ENCODE measurements around the gene IKZF1.

The IKZF1 gene

GRCh38 chr7:50377356-50377755, 72.8 kb downstream of the IKZF1 start:
- H3K4me1 ChIP-seq (ENCODE audit: control insufficient read depth, insufficient read depth, low read length): peaks cover 30% of the 10 kb centered on the region
- H3K36me3 ChIP-seq (ENCODE audit: control insufficient read depth, insufficient read depth, low read length): no peaks in the 10 kb centered on the region
- H3K4me3 ChIP-seq (ENCODE audit: low read depth, low read length): no peak overlapping the region
- H3K9me3 ChIP-seq (ENCODE audit: control insufficient read depth, insufficient read depth, low read length): no peaks in the 10 kb centered on the region
- H3K9ac ChIP-seq (ENCODE audit: low read depth, low read length): no peak overlapping the region
- no peaks in the 10 kb centered on the region for H3K27me3 ChIP-seq (ENCODE audit: control insufficient read depth, insufficient read depth, low read length)

GRCh38 chr7:50379082-50379481, 74.6 kb downstream of the IKZF1 start:
- H3K36me3 ChIP-seq (ENCODE audit: control insufficient read depth, insufficient read depth, low read length): no peaks in the 10 kb centered on the region
- H3K27me3 ChIP-seq (ENCODE audit: control insufficient read depth, insufficient read depth, low read length): no peaks in the 10 kb centered on the region
- peaks cover 32% of the 10 kb centered on the region for H3K4me1 ChIP-seq (ENCODE audit: control insufficient read depth, insufficient read depth, low read length)
- H3K9ac ChIP-seq (ENCODE audit: low read depth, low read length): no peak overlapping the region
- H3K4me3 ChIP-seq (ENCODE audit: low read depth, low read length): peak overlapping the region; percentile 31
- H3K9me3 ChIP-seq (ENCODE audit: control insufficient read depth, insufficient read depth, low read length): no peaks in the 10 kb centered on the region

GRCh38 chr7:50379539-50379938, 75.0 kb downstream of the IKZF1 start:
- no peaks in the 10 kb centered on the region for H3K27me3 ChIP-seq (ENCODE audit: control insufficient read depth, insufficient read depth, low read length)
- H3K4me1 ChIP-seq (ENCODE audit: control insufficient read depth, insufficient read depth, low read length): peaks cover 32% of the 10 kb centered on the region
- no peak overlapping the region for H3K9ac ChIP-seq (ENCODE audit: low read depth, low read length)
- no peaks in the 10 kb centered on the region for H3K9me3 ChIP-seq (ENCODE audit: control insufficient read depth, insufficient read depth, low read length)
- no peaks in the 10 kb centered on the region for H3K36me3 ChIP-seq (ENCODE audit: control insufficient read depth, insufficient read depth, low read length)
- peak overlapping the region; percentile 31 for H3K4me3 ChIP-seq (ENCODE audit: low read depth, low read length)

GRCh38 chr7:50382455-50382854, 77.9 kb downstream of the IKZF1 start:
- Histone ChIP-seq H3K36me3 (ENCODE audit: control insufficient read depth, insufficient read depth, low read length) (no peaks in the 10 kb centered on the region), H3K9ac (ENCODE audit: low read depth, low read length) (no peak overlapping the region), H3K27me3 (ENCODE audit: control insufficient read depth, insufficient read depth, low read length) (no peaks in the 10 kb centered on the region), H3K4me1 (ENCODE audit: control insufficient read depth, insufficient read depth, low read length) (peaks cover 32% of the 10 kb centered on the region), H3K9me3 (ENCODE audit: control insufficient read depth, insufficient read depth, low read length) (no peaks in the 10 kb centered on the region), H3K4me3 (ENCODE audit: low read depth, low read length) (no peak overlapping the region)

- H3K4me3 ChIP-seq (ENCODE audit: low read depth, low read length): no peak overlapping the region
- no peaks in the 10 kb centered on the region for H3K36me3 ChIP-seq (ENCODE audit: control insufficient read depth, insufficient read depth, low read length)
- H3K9ac ChIP-seq (ENCODE audit: low read depth, low read length): no peak overlapping the region
- H3K27me3 ChIP-seq (ENCODE audit: control insufficient read depth, insufficient read depth, low read length): no peaks in the 10 kb centered on the region
- H3K4me1 ChIP-seq (ENCODE audit: control insufficient read depth, insufficient read depth, low read length): peaks cover 2% of the 10 kb centered on the region
- no peaks in the 10 kb centered on the region for H3K9me3 ChIP-seq (ENCODE audit: control insufficient read depth, insufficient read depth, low read length)
These were observed 82.8 kb downstream of the IKZF1 start for GRCh38 chr7:50387351-50387750.

- Histone ChIP-seq H3K9me3 (ENCODE audit: control insufficient read depth, insufficient read depth, low read length) (no peaks in the 10 kb centered on the region), H3K4me1 (ENCODE audit: control insufficient read depth, insufficient read depth, low read length) (no peaks in the 10 kb centered on the region), H3K27me3 (ENCODE audit: control insufficient read depth, insufficient read depth, low read length) (no peaks in the 10 kb centered on the region), H3K9ac (ENCODE audit: low read depth, low read length) (no peak overlapping the region), H3K36me3 (ENCODE audit: control insufficient read depth, insufficient read depth, low read length) (no peaks in the 10 kb centered on the region), H3K4me3 (ENCODE audit: low read depth, low read length) (no peak overlapping the region)
These were observed 85.4 kb downstream of the IKZF1 start for GRCh38 chr7:50389961-50390360.

GRCh38 chr7:50391386-50391785, 86.9 kb downstream of the IKZF1 start:
- H3K36me3 ChIP-seq (ENCODE audit: control insufficient read depth, insufficient read depth, low read length): no peaks in the 10 kb centered on the region

GRCh38 chr7:50393076-50393475, 88.6 kb downstream of the IKZF1 start:
- no peak overlapping the region for H3K4me3 ChIP-seq (ENCODE audit: low read depth, low read length)
- no peaks in the 10 kb centered on the region for H3K36me3 ChIP-seq (ENCODE audit: control insufficient read depth, insufficient read depth, low read length)
- H3K9me3 ChIP-seq (ENCODE audit: control insufficient read depth, insufficient read depth, low read length): no peaks in the 10 kb centered on the region
- H3K27me3 ChIP-seq (ENCODE audit: control insufficient read depth, insufficient read depth, low read length): no peaks in the 10 kb centered on the region
- H3K4me1 ChIP-seq (ENCODE audit: control insufficient read depth, insufficient read depth, low read length): no peaks in the 10 kb centered on the region
- no peak overlapping the region for H3K9ac ChIP-seq (ENCODE audit: low read depth, low read length)

More at GRCh38 chr7:50391386-50391785, 86.9 kb downstream of the IKZF1 start:
- Histone ChIP-seq H3K9me3 (ENCODE audit: control insufficient read depth, insufficient read depth, low read length) (no peaks in the 10 kb centered on the region), H3K9ac (ENCODE audit: low read depth, low read length) (no peak overlapping the region), H3K4me1 (ENCODE audit: control insufficient read depth, insufficient read depth, low read length) (no peaks in the 10 kb centered on the region), H3K4me3 (ENCODE audit: low read depth, low read length) (no peak overlapping the region), H3K27me3 (ENCODE audit: control insufficient read depth, insufficient read depth, low read length) (no peaks in the 10 kb centered on the region)

- no peaks in the 10 kb centered on the region for H3K9me3 ChIP-seq (ENCODE audit: control insufficient read depth, insufficient read depth, low read length)
- no peaks in the 10 kb centered on the region for H3K4me1 ChIP-seq (ENCODE audit: control insufficient read depth, insufficient read depth, low read length)
- H3K27me3 ChIP-seq (ENCODE audit: control insufficient read depth, insufficient read depth, low read length): no peaks in the 10 kb centered on the region
- H3K4me3 ChIP-seq (ENCODE audit: low read depth, low read length): no peak overlapping the region
- H3K36me3 ChIP-seq (ENCODE audit: control insufficient read depth, insufficient read depth, low read length): no peaks in the 10 kb centered on the region
- no peak overlapping the region for H3K9ac ChIP-seq (ENCODE audit: low read depth, low read length)
These were observed 89.2 kb downstream of the IKZF1 start for GRCh38 chr7:50393547-50394252.

- H3K4me3 ChIP-seq (ENCODE audit: low read depth, low read length): no peak overlapping the region
- H3K9ac ChIP-seq (ENCODE audit: low read depth, low read length): no peak overlapping the region
- no peaks in the 10 kb centered on the region for H3K4me1 ChIP-seq (ENCODE audit: control insufficient read depth, insufficient read depth, low read length)
- H3K9me3 ChIP-seq (ENCODE audit: control insufficient read depth, insufficient read depth, low read length): no peaks in the 10 kb centered on the region
- no peaks in the 10 kb centered on the region for H3K36me3 ChIP-seq (ENCODE audit: control insufficient read depth, insufficient read depth, low read length)
- H3K27me3 ChIP-seq (ENCODE audit: control insufficient read depth, insufficient read depth, low read length): no peaks in the 10 kb centered on the region
These were observed 89.8 kb downstream of the IKZF1 start for GRCh38 chr7:50394315-50394714.

GRCh38 chr7:50396856-50397255, 92.3 kb downstream of the IKZF1 start:
- Histone ChIP-seq H3K4me3 (ENCODE audit: low read depth, low read length) (no peak overlapping the region), H3K9ac (ENCODE audit: low read depth, low read length) (no peak overlapping the region), H3K9me3 (ENCODE audit: control insufficient read depth, insufficient read depth, low read length) (no peaks in the 10 kb centered on the region), H3K4me1 (ENCODE audit: control insufficient read depth, insufficient read depth, low read length) (no peaks in the 10 kb centered on the region), H3K36me3 (ENCODE audit: control insufficient read depth, insufficient read depth, low read length) (no peaks in the 10 kb centered on the region), H3K27me3 (ENCODE audit: control insufficient read depth, insufficient read depth, low read length) (no peaks in the 10 kb centered on the region)

- Histone ChIP-seq H3K9me3 (ENCODE audit: control insufficient read depth, insufficient read depth, low read length) (no peaks in the 10 kb centered on the region), H3K27me3 (ENCODE audit: control insufficient read depth, insufficient read depth, low read length) (no peaks in the 10 kb centered on the region), H3K36me3 (ENCODE audit: control insufficient read depth, insufficient read depth, low read length) (no peaks in the 10 kb centered on the region), H3K9ac (ENCODE audit: low read depth, low read length) (no peak overlapping the region), H3K4me1 (ENCODE audit: control insufficient read depth, insufficient read depth, low read length) (no peaks in the 10 kb centered on the region), H3K4me3 (ENCODE audit: low read depth, low read length) (no peak overlapping the region)
These were observed 92.9 kb downstream of the IKZF1 start for GRCh38 chr7:50397320-50397970.

Measured in iPS-15b (cell line).